SJSA1 (cell line): ENCODE measurements around the gene SNX20. TPM values are rescaled to one million over a fixed set of nuclear protein-coding genes. Genes with fewer than 3 reads are reported as not detected.

Experiments used
- DNase-seq, 2 experiments: peaks; one replicate each; pipeline ENCODE4 v3.0.0-alpha.2; 2015 to 2020; ENCODE audit warnings: low spot score in 2 of 2, low read depth in 1 of 2
- H3K27ac ChIP-seq: fragments of 250-450 bp; sonication (Bioruptor Pico); 2 replicates; pipeline ENCODE4 v1.5.1; 2020; ENCODE audit warnings: mild to moderate bottlenecking, moderate library complexity
- H3K27me3 ChIP-seq: fragments of 250-450 bp; sonication (Bioruptor Pico); replicated peaks from 2 replicates; pipeline ENCODE4 v1.5.1; 2020; ENCODE audit warnings: mild to moderate bottlenecking, moderate library complexity
- H3K36me3 ChIP-seq: fragments of 250-450 bp; sonication (Bioruptor Pico); 2 replicates; pipeline ENCODE4 v1.5.1; 2020; ENCODE audit warnings: mild to moderate bottlenecking
- H3K4me1 ChIP-seq: fragments of 250-450 bp; sonication (Bioruptor Pico); replicated peaks from 2 replicates; pipeline ENCODE4 v1.6.1; 2021; ENCODE audit warnings: mild to moderate bottlenecking
- H3K4me3 ChIP-seq: fragments of 250-450 bp; sonication (Bioruptor Pico); 2 replicates; pipeline ENCODE4 v1.5.1; 2020; ENCODE audit warnings: mild to moderate bottlenecking
- H3K9me3 ChIP-seq: fragments of 250-450 bp; sonication (Bioruptor Pico); replicated peaks from 2 replicates; pipeline ENCODE4 v1.5.1; 2020; ENCODE audit warnings: mild to moderate bottlenecking
- total RNA-seq: library from RNA; depleted of rRNA; stranded (reverse); fragments of >200 nt; shearing (Covaris generic); gene quantifications from 2 replicates; pipeline ENCODE4 v1.2.3, GENCODE V29; 2014

The SNX20 gene
- total RNA-seq, 1 experiment from 2014 or later = not detected

DNA sequence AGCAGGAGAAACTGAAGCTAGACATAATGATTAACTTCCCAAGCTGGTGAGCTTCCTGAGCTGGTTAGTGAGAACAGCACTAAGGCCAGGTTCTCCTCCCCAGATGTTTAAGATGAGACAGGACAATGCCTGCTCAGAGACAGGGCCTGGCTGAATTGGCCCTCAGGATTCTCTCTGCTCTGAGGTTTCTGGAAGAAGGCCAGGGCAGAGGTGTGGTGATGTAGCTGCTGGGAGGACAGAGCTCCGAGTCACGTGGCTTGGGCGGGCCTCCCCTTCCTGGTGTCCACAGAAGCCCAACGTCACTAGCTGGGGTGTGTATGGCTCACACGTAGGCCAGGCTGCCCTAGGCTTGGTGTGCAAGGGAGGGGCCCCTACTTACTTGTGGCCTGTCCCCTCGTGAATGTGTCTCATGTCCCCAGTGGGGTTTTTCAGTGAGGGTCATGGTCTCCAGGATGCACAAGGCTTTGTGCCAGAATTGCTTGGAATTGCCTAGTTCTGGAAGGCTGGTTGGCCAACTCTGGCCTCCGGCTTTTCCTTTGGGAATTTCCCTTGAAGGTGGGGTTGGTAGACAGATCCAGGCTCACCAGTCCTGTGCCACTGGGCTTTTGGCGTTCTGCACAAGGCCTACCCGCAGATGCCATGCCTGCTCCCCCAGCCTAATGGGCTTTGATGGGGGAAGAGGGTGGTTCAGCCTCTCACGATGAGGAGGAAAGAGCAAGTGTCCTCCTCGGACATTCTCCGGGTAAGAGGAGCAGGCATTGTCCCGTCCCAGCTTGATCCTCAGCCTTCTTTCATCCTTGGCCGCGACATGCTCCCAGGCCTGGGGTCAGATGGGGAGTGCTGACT is 15.7 kb upstream of the SNX20 start:
- H3K4me3 ChIP-seq = no peak overlapping the region
- DNase-seq = peak; percentile 12 to 56
- no peak overlapping the region for H3K27ac ChIP-seq

GRCh38 chr16:50696126-50696525 is 15.0 kb upstream of the SNX20 start:
- Histone ChIP-seq H3K27me3 (no peaks in the 10 kb centered on the region), H3K27ac (no peak overlapping the region), H3K9me3 (no peaks in the 10 kb centered on the region; the same call in 1 of the 2 replicates), H3K4me1 (peaks cover 18% of the 10 kb centered on the region), H3K4me3 (no peak overlapping the region), H3K36me3 (no peaks in the 10 kb centered on the region)
- no peak for DNase-seq

More for the DNA sequence above, 15.7 kb upstream of the SNX20 start:
- Histone ChIP-seq H3K4me1 (peaks cover 18% of the 10 kb centered on the region), H3K27me3 (no peaks in the 10 kb centered on the region), H3K36me3 (no peaks in the 10 kb centered on the region), H3K9me3 (no peaks in the 10 kb centered on the region; the same call in 1 of the 2 replicates)

GRCh38 chr16:50695017-50696000 is 14.2 kb upstream of the SNX20 start:
- no peaks in the 10 kb centered on the region for H3K36me3 ChIP-seq
- no peaks in the 10 kb centered on the region for H3K9me3 ChIP-seq
- no peak overlapping the region for H3K27ac ChIP-seq
- DNase-seq = no peak
- H3K4me3 ChIP-seq = no peak overlapping the region
- peaks cover 18% of the 10 kb centered on the region for H3K4me1 ChIP-seq
- H3K27me3 ChIP-seq = no peaks in the 10 kb centered on the region

DNA sequence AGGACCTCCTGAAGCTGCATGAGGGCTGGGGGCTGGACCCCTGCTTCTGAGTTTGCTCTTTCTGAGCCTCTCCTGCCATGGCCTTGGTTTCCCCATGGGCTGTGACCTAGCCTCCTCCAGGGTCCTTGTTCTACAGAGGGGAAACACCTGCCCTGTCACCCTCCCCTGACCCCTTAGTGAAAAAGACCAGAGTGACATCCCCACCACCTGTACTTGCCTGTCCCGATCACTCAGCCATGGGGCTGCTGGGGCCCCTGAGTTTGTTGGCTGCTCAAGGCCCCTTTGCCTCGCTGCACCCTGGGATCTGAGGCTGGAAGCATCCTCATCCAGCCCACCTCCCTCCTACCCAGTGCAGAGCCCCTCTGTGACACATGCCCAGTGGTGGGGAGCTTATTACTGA is 13.1 kb upstream of the SNX20 start:
- Histone ChIP-seq H3K9me3 (no peaks in the 10 kb centered on the region), H3K4me1 (peaks cover 18% of the 10 kb centered on the region), H3K27me3 (peaks cover under 1% of the 10 kb centered on the region; the same call in 1 of the 2 replicates), H3K4me3 (no peak overlapping the region), H3K36me3 (no peaks in the 10 kb centered on the region), H3K27ac (no peak overlapping the region)
- no peak for DNase-seq

DNA sequence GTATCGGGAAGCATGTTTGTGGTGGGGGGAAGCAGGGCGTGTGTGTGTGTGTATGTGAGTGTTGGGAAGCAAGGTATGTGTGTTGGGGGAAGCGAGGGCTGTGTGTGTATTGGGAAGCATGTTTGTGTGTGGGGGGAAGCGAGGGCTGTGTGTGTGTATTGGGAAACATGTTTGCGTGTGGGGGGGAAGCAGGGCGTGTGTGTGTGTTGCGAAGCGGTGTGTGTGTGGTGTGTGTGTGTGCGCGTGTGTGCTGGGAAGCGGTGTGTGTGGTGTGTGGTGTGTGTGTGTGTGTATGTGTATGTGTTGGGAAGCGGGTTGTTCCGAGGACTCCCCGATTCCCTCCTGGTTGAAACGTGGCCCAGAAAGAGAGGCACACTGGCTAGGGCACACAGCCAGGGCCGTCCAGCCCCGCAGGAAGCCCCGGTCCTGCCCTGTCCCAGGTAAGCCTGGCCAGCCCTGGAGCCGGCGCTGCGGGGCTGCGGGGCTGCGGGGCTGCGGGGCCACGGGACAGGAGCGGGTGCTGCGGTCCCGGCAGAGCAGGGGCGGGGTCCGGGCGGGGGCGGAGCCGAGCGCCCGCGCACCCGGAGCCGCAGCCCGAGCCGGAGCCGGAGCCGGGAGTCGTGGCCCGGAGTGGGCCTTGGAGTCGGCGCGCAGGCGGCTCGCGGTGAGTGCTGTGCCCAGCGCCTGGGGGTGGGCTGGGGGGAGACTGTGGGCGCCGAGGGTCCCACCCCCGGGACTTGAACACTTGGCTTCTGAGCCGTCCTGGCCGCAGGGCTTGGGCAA is 12.1 kb upstream of the SNX20 start, which contains the start of gene NOD2:
Gene NOD2, plus strand, starts transcription at position 608 of the 783 bp plus-strand sequence. CDS start 5,890 bp downstream, outside the sequence.
- no peak for DNase-seq
- H3K4me1 ChIP-seq = peaks cover 15% of the 10 kb centered on the region
- no peaks in the 10 kb centered on the region for H3K36me3 ChIP-seq
- H3K9me3 ChIP-seq = no peaks in the 10 kb centered on the region
- peak within 1 kb of the TSS; percentile 20 for H3K4me3 ChIP-seq
- peaks cover 3% of the 10 kb centered on the region; the same call in 1 of the 2 replicates for H3K27me3 ChIP-seq
- H3K27ac ChIP-seq = no peak within 1 kb of the TSS

DNA sequence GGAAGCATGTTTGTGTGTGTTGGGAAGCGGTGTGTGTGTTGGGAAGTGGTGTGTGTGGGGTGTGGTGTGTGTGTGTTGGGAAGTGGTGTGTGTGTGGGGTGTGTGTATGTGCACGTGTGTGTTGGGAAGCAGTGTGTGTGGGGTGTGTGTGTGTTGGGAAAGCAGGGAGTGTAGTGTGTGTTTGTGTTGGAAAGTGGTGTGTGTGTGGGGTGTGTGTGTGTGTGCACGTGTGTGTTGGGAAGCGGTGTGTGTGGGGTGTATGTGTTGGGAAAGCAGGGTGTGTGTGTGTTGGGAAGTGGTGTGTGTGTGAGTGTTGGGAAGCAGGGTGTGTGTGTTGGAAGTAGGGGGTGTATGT is 11.5 kb upstream of the SNX20 start:
- peaks cover 3% of the 10 kb centered on the region; the same call in 1 of the 2 replicates for H3K27me3 ChIP-seq
- H3K4me3 ChIP-seq = no peak overlapping the region
- DNase-seq = no peak
- no peaks in the 10 kb centered on the region for H3K36me3 ChIP-seq
- H3K9me3 ChIP-seq = no peaks in the 10 kb centered on the region
- peaks cover 11% of the 10 kb centered on the region for H3K4me1 ChIP-seq
- no peak overlapping the region for H3K27ac ChIP-seq

DNA sequence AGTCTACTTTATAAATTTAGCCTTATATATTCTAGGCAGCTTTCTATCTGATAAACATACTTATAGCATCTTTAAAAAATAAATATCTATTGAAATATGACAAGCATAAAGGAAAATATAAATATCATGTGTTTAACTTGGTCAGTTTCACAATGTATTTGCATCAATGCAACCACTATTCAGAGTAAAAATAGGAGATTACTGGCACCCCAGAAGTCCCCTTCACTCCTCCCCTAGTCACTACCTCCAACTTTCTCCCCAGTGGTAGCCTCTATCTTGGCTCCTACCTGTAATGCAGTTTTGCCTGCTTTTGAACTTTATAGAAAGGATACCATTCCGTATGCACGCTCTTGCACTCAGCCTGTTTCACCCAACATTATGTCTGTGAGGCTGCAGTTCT is 9.1 kb upstream of the SNX20 start:
- Histone ChIP-seq H3K36me3 (no peaks in the 10 kb centered on the region), H3K27ac (no peak overlapping the region), H3K27me3 (peaks cover 3% of the 10 kb centered on the region; the same call in 1 of the 2 replicates), H3K9me3 (no peaks in the 10 kb centered on the region), H3K4me3 (no peak overlapping the region), H3K4me1 (peaks cover 8% of the 10 kb centered on the region)
- DNase-seq = no peak

DNA sequence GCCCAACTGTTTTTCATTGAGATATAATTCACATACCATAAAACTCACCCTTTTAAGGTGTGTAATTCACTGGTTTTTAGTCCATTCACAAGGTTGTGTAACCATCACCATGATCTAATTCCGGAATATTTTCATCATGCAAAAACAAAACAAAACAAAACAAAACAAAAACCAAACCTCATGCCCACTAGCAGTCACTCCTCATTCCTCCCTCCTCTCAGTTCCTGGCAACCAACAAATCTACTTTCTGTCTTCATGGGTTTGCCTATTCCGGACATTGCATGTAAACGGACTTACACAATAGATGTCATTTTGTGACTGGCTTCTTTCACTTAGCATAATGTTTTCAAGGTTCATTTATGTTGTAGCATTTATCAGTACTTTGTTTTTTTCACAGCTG is 7.8 kb upstream of the SNX20 start:
- no peaks in the 10 kb centered on the region for H3K9me3 ChIP-seq
- DNase-seq = no peak

GRCh38 chr16:50688083-50688482 is 7.0 kb upstream of the SNX20 start:
- DNase-seq = no peak
- H3K9me3 ChIP-seq = no peaks in the 10 kb centered on the region
- H3K4me3 ChIP-seq = no peak overlapping the region
- H3K36me3 ChIP-seq = no peaks in the 10 kb centered on the region
- H3K27me3 ChIP-seq = peaks cover 3% of the 10 kb centered on the region; the same call in 1 of the 2 replicates
- H3K27ac ChIP-seq = no peak overlapping the region
- H3K4me1 ChIP-seq = peaks cover under 1% of the 10 kb centered on the region; the same call in 1 of the 2 replicates

More for the DNA sequence above, 7.8 kb upstream of the SNX20 start:
- Histone ChIP-seq H3K36me3 (no peaks in the 10 kb centered on the region), H3K27me3 (peaks cover 3% of the 10 kb centered on the region; the same call in 1 of the 2 replicates), H3K4me1 (peaks cover 8% of the 10 kb centered on the region), H3K27ac (no peak overlapping the region), H3K4me3 (no peak overlapping the region)

DNA sequence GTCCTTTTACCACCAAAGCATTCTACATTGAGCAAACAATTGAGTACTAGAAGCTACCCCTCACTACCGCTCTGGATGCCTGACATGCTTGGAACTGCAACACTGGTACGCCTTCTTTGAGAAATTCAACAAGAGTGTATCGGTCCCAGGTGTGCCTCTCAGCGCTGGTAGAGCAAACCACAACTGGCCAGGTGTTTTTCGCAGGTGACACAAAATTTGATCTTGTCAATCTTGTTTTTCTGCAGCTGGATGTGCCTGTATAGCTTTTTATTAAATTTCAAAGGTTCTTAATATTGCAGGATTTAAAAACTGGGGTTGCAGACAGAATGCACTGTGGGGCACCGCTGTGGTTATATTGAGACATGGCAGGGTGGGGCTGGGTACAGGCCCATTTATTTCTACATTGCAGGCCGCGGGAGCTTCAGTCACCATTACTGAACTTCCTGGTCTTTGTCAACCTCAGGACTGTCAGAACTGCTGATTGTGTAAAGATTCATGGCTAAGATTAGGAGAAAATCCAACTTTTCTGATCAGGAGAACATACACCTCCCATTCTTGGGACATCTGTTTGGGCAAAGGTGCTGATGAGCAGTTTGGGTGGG is 4.5 kb upstream of the SNX20 start:
- H3K4me3 ChIP-seq = no peak overlapping the region
- no peak for DNase-seq
- H3K36me3 ChIP-seq = no peaks in the 10 kb centered on the region
- H3K4me1 ChIP-seq = no peaks in the 10 kb centered on the region
- H3K27me3 ChIP-seq = peaks cover 3% of the 10 kb centered on the region; the same call in 1 of the 2 replicates
- no peaks in the 10 kb centered on the region for H3K9me3 ChIP-seq
- no peak overlapping the region for H3K27ac ChIP-seq

DNA sequence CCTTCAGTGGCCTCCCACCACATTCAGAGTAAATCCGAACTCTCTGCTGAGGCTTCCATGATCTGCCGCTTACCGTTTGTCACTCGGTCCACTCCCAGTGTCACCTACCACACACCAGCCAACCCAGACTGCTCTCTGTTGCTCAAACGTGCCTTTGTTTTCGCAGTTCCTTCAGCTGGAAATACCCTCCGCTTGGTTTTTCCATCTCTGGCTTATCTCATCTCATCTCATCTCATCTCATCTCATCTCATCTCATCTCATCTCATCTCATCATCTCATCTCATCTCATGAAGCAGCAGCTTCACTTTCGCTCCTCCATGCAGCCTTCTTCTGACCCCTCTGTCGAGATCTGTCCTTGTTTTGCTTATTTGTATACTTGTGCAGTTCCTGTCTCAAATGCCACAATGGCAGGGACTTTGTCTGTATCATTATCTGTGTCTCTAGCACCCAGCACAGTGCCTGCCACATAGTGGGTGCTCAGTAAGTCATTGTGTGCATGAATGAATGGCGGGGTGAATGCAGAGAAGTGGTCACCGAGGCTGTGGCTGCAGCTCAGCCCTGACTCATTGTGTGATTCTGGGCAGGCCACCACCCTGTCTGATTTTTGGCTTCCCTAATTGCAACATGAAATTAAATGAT is 3.8 kb upstream of the SNX20 start:
- Histone ChIP-seq H3K27ac (no peak overlapping the region), H3K4me1 (no peaks in the 10 kb centered on the region), H3K36me3 (no peaks in the 10 kb centered on the region), H3K9me3 (no peaks in the 10 kb centered on the region), H3K4me3 (no peak overlapping the region), H3K27me3 (peaks cover 3% of the 10 kb centered on the region; the same call in 1 of the 2 replicates)
- DNase-seq = no peak

- DNase-seq = no peak
- no peak overlapping the region for H3K4me3 ChIP-seq
- H3K9me3 ChIP-seq = no peaks in the 10 kb centered on the region
- H3K36me3 ChIP-seq = no peaks in the 10 kb centered on the region
- no peaks in the 10 kb centered on the region for H3K27me3 ChIP-seq
- H3K27ac ChIP-seq = no peak overlapping the region
- H3K4me1 ChIP-seq = no peaks in the 10 kb centered on the region
Observed at GRCh38 chr16:50683689-50684374, 2.7 kb upstream of the SNX20 start.
